Fibroblast of the aortic adventitia (primary cell): ENCODE results near the gene INSYN1. TPM values are rescaled to one million over a fixed set of nuclear protein-coding genes. Genes with fewer than 3 reads are reported as not detected.
A peak's percentile ranks its signal among the peaks of the same experiment; 100 is the strongest.

Experiments
- DNase-seq: peaks from one replicate; pipeline ENCODE4 v3.0.0-alpha.2; 2010; ENCODE audit warnings: low read depth
- H3K4me3 ChIP-seq: 2 replicates; pipeline ENCODE4 v1.5.1; 2011; ENCODE audit warnings: low read depth, mild to moderate bottlenecking, control low read depth, low read length, moderate library complexity
- total RNA-seq: library from RNA; depleted of rRNA; stranded (reverse); fragments of >200 nt; gene quantifications from 2 replicates; pipeline ENCODE4 v1.2.3, GENCODE V29; 2012; ENCODE audit warnings: low replicate concordance
- TF ChIP-seq, protein P1 (sequence below): IDR thresholded peaks from 2 replicates; pipeline ENCODE4 v1.5.1; 2011; ENCODE audit warnings: mild to moderate bottlenecking, low read length, control low read depth, inconsistent platforms; ENCODE audit not compliant: insufficient read depth

The INSYN1 gene
- total RNA-seq, 1 donor = 1.2 TPM

DNA sequence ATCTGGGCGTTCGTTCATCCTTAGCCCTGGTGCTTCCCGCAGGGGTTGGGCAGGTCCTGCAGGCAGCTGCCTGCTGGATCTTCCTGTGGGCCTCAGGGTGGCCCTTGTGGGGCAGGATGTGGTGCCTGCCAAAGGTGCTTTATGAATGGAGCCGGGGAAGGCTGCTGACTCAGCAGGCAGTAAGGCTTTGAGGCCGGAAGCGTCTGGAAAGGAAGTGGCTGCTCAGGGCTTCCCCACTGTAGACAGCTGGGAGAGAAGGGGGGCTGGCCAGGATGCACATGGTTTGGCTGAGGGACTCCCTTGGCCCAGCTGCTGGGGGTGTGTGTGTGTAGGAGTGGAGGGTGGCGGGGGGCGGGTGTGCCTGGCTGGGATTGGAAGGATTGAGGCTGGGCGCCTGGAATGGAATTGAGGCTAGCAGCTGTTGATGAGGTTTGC is 56.1 kb downstream of the INSYN1 start:
- TF ChIP-seq, protein P1, sequence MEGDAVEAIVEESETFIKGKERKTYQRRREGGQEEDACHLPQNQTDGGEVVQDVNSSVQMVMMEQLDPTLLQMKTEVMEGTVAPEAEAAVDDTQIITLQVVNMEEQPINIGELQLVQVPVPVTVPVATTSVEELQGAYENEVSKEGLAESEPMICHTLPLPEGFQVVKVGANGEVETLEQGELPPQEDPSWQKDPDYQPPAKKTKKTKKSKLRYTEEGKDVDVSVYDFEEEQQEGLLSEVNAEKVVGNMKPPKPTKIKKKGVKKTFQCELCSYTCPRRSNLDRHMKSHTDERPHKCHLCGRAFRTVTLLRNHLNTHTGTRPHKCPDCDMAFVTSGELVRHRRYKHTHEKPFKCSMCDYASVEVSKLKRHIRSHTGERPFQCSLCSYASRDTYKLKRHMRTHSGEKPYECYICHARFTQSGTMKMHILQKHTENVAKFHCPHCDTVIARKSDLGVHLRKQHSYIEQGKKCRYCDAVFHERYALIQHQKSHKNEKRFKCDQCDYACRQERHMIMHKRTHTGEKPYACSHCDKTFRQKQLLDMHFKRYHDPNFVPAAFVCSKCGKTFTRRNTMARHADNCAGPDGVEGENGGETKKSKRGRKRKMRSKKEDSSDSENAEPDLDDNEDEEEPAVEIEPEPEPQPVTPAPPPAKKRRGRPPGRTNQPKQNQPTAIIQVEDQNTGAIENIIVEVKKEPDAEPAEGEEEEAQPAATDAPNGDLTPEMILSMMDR = no peak
- peak; percentile 95 for DNase-seq
- no peak overlapping the region for H3K4me3 ChIP-seq

DNA sequence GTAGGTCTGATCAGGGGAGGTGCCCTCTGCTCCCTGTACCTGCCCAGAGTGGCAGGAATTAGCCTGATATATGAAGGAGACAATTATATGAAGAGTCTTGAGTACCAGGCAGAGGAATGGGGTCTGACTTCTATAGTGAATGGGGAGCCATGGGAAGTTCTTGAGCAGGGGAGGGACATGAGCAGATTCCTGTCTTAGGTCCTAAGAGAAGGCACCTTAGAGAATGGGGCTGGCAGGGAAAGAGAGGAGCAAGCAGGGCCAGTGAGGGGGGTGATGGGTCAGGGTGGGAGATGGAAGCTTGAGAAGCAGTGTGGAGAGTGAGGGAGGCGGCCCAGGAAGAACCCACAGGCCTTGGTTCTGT is 56.5 kb downstream of the INSYN1 start:
- TF ChIP-seq, protein P1 = no peak
- no peak overlapping the region for H3K4me3 ChIP-seq
- no peak for DNase-seq

DNA sequence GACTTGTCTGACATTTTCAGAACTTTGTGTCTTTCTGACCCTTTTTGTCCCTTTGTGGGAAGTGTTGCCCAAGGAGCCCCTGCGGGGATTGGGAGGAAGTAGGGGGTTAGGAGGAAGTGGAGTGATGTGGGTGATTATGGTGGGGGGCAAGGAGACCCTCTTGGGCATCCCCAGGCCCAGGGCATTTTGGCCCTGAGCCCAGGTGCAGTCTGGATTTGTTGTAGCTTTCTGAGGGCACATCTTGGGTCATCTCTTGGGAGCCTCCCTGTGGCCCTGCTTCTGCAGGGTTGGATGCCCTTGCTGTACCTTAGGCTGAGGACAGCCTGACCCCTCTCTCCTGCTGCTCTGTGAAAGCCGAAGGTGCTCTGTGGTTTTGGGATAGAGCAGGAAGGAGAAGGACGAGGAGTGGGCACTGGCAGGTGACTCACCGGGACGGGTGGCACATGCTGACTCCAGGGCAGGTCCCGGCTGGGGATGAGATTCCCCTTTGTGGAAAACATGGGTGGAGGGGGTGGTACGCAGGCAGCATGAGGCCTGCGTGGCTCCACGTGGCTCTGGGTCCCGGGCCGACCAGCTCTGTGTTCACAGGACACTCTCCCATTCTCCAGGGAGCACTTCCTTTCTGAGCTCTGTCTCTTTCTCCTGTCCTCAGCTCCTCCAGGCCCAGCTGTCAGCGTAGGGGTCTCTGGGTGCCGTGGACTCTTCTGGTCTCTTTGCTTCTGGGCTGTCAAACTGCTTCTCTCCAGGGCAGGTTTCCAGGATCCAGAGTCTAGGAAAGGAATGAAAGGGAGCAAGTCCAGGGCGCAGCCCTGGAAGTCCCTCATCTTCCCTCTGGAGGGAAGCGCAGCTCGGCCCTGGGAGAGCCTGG is 57.1 kb downstream of the INSYN1 start:
- DNase-seq = no peak
- TF ChIP-seq, protein P1 = no peak
- no peak overlapping the region for H3K4me3 ChIP-seq

- peak; percentile 69 for DNase-seq
- TF ChIP-seq, protein P1 = no peak
- no peak overlapping the region for H3K4me3 ChIP-seq
These were observed 58.7 kb downstream of the INSYN1 start for GRCh38 chr15:73694419-73694818.

- TF ChIP-seq, protein P1 = peak; percentile 57
- H3K4me3 ChIP-seq = no peak overlapping the region
- peak; percentile 91 for DNase-seq
These were observed 61.8 kb downstream of the INSYN1 start for GRCh38 chr15:73691396-73691795.

DNA sequence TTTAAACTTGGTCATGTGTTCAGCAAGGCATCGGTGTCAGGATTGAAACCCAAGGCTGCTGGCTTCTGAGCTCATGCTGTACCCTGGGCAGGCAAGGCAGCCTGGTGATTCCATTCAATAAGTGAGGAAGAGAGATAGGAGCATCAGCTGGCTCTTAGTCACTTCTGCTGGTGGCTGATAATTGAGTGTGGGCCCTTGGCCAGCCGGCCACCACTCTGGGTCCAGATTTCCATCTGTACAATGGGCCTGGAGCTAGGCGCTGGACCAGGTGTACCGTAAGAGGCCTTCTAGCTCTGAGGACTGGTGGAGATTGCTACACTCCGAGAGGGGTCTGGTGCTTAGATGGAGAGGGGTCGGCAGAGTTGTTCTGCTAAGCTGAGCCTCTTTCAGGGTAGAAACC is 64.7 kb downstream of the INSYN1 start:
- H3K4me3 ChIP-seq = no peak overlapping the region
- TF ChIP-seq, protein P1 = no peak
- peak; percentile 38 for DNase-seq
